Stimulated activated naive CD4-positive, alpha-beta T cell (primary cell): ENCODE results near the gene ERBB4.
"Not testable (repeated sequence)": the region's sequence is repeated elsewhere in the genome, so short reads cannot be mapped to it uniquely, and the experiment has no call there.

Source experiments
- DNase-seq, 6 experiments: peaks; one replicate each; lab custom pipeline; 2025; lab: John Stamatoyannopoulos, UW

Gene ERBB4

DNA sequence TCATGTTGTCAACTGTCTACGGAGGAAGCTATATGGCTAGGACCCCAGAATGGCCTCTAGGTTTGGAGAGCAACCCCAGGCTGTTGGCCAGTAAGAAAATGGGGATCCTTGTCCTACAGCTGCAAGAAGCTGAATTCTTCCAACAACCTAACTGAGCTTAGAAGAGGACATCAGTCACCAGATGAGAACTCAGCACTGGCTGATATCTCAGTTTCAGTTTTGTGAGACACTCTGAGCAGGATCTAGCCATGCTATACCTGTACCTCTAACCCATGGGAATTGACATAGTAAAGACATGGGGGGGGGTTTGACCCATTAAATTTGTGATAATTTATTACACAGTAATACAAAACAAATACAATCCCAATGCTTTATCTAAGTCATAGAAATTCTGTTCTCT is 312.5 kb downstream of the ERBB4 start:
- no peak for DNase-seq

DNA sequence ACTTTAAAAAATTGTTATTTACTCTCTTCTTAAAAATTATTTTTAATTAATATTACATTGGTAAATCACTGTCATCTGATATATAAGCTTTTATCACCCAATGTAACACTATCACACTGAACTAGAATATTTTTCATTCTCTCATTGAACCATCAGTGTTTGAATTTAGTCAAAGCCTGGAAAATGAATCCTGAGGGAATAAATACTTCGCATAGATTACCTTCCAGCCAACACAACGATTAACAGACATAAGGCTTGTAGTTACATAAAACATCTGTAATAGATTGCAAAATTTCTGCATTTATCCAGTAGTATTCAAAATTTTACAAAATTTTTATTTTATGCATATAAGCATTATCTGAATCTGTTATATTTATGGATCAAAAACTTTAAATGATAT is 314.9 kb downstream of the ERBB4 start:
- no peak for DNase-seq

DNA sequence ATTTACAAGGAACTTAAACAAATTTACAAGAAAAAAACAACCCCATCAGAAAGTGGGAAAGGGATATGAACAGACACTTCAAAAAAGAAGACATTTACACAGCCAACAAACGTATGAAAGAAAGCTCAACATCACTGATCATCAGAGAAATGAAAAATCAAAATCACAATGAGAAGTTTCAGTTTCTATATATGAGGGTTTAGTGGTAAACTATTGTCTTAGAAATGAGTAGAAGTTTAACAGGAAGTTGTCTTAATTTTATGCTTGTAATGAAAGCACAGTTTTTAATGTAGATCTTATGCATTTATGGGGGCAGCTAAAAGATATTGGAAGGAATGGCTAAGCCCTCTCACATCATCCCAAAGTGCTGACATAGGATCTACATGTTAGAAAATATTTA is 325.4 kb downstream of the ERBB4 start:
- DNase-seq: no peak

DNA sequence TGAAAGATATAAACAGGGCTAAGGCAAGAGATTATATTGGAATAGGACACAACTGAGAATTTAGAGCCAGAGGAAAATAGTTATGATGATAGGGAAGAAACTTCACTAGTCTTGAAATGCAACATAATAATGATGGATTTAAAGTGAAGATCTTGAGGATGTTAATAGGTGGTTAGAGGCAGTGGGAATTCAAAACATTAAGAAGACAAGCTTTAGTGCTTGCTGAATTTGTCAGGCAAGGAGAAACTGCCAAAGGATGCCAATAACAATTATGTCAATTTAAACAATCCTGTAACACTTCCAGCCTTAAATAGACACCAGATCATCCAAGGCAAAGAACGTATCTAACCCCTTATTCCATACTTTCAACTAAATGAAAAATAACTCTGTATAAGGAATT is 330.1 kb downstream of the ERBB4 start:
- DNase-seq: no peak

DNA sequence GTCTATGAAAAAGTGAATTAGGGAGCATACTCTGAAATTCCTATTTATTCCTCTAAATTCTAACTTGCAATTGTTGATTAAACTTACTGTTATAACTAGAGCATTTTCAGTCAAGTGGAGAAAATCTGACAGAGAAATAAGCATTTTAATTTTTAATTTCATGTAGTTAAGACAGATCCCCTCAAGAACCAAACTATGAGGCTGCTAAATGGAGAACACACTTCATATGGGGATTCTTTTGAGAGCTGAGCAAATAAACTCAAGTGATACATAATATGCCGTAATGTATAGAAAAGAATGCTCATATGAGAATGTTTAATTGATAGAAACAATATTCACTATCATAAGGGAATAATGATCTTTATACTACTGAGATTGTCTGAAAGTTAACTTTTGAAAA is 340.8 kb downstream of the ERBB4 start:
- DNase-seq: no peak

DNA sequence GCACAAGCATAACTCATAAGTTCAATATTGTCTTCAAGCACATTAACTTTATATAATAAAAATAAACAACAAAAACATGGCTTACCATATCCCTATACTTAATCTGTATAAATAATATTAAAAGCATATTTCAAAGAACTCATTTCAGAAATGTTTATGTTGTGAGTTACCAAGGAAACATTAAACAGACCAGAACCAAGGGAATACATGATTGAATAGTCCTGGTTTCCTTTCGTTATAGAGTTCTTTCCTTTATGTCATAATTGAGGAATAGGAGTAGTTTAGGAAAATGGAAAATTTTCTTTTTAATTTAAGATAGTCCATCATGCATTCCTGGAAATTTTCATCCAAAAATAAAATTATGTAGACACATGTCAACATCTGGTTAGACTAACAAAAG is 343.0 kb downstream of the ERBB4 start:
- no peak for DNase-seq

DNA sequence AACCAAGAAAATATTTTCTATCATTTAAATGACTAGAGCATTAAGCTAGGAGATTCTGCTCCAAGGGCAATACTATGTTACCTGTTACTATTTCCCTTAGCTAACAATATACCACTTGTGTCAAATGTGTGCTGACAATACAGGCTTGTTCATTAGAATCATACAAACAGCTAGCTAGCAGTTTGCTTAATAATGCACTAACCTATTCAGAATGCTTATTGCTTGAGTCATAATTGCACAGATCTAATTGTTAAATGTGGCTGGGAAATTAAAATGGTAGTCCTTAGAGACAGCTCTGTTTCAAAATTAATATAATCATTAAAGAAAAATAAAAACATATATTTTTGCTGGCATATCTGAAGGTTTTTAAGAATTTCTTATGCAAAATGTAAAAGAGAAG is 344.2 kb downstream of the ERBB4 start:
- DNase-seq: no peak

DNA sequence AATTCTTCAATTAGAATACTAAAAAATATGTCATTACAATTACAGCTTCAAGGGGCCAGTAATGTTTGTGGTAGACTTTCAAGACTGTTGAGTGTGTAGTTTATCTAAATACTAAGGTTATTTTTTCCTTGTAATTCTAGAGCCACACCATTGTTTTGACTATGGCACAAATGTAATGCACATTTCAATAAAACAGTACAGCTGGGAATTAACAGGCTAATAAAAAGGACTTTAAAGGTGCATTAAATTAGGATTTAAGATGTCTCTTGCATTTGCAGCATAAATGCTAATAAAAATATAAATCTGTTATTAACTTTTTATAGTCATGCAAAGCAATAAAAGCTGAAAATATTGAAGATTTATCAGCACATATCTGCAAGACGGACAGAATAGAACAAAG is 344.8 kb downstream of the ERBB4 start:
- DNase-seq: no peak

DNA sequence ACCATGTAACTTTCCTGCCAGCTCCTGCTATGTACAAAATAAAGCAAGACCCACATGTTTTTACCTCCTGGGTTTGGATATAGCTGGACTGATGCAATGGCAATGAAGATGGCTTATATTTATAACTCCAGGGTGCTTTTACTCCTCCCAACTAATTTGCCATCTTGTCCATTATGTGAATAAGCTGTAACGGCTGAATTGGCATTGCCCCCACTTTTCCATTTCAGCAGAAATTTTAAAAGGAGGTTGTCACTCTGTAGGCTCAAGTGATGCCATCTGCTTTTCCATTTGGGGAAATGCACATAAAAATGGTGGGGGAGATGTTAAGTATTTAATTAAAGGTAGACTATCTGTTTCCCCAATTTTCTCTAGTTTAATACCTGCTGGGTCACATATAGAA is 345.5 kb downstream of the ERBB4 start:
- DNase-seq: no peak

DNA sequence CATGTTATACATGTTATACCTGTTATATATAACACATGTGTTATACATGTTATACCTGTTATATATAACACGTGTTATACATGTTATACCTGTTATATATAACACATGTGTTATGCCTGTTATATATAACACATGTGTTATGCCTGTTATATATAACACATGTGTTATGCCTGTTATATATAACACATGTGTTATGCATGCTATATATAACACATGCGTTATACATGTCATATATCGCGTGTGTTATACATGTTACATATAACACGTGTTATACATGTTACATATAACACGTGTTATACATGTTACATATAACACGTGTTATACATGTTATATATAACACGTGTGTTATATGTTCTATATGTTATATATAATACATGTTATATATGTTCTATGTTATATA is 347.2 kb downstream of the ERBB4 start:
- not testable (repeated sequence) for DNase-seq

DNA sequence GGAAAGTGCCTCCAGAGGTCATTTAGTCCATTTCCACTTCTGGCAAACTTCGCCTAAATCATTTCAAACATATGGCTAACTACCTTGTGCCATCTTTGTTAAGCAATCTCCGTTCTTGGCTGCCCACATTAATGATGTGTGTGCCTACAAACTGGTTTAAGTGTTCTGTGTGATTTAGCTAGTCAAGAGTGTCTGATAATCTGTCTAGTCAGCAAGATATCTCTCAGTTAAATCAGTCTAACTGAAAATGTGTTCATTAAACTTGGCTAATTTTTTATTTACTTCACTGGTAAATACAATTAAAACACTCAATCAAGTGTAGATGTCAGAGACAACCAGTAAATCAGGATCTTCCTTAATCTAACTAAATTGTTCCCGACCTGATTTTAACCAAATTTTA is 352.4 kb downstream of the ERBB4 start:
- no peak for DNase-seq

DNA sequence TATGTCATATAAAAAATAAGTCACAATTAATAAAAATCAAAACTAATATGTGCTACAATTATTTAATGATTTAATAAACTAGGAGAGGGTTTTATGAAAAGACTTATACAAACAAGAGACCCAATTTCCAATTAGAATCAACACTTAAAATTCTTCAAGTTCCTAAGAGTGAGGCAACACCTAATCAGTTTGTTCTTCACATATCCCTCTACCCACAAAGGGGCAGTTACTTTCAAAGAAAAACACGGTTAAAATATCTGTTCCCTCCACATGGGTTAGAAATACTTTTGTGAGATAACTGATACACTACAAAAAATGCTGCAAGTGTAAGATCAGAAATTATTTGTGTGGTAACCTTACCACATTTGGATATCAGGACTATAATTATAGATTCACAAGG is 357.0 kb downstream of the ERBB4 start:
- DNase-seq: no peak

DNA sequence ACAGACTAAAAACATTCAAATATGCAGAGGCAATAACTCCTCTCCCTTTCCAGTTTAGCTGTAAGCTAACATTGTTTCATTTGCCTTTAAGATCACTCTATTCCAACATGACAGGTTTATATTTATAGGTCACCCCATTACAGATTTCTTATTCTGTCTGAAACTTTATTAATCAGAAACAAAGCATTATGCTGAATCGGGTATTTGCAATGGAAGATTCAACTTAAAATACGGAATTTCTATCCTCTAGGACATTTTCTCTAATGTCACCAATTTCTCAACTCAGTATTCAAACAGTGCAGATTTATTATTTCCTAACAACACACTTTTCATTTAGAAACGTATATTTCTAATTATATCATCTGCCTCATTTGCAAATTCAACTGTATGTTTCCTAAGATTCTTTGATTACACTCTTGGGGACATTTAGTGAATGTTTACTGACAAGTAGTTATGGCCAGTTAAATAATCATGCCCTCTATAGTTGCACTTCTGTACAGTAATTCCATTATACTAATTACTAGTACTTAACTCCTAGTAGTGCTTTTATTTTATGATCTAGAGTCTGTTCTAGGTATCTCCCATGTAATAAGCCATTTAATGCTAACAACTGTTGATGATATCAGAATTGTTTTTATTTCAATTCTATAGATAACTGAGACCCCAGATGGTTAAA is 358.1 kb downstream of the ERBB4 start:
- DNase-seq: no peak

DNA sequence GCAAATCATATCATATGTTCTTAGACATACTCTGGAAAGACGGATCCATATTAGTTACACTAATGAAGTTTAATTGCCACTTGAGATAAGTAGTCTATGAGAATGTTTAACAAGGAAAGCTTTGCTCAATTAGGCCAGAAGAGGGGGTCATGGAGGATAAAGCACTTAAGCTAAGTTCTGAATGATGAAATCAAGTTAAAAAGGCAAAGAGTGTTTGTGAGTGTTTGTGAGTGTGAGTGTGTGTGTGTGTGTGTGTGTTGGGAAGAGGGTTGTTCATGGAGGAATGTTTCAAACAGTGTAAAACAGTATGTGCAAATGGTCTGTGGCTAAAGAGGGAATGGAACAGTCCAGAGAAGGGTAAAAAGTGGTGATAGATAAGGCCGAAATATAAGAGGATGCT is 360.9 kb downstream of the ERBB4 start:
- DNase-seq: no peak

DNA sequence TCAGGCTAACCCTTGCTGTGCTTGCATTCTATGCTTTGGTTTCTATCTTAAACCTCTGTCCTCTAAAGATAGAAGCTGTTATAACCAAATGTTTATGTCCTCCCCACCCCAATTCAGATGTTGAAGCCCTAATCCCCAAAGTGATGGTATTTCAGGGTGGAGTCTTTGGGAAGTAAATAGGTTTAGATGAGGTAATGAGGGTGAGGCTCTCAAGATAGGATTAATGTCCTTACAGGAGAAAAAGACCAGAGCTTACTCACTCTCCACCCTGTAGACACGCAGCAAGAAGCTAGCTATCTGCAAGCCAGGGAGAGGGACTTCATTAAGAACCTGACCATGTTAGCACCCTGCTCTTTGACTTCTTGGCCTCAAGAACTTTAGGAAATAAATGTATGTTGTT is 362.5 kb downstream of the ERBB4 start:
- no peak for DNase-seq

DNA sequence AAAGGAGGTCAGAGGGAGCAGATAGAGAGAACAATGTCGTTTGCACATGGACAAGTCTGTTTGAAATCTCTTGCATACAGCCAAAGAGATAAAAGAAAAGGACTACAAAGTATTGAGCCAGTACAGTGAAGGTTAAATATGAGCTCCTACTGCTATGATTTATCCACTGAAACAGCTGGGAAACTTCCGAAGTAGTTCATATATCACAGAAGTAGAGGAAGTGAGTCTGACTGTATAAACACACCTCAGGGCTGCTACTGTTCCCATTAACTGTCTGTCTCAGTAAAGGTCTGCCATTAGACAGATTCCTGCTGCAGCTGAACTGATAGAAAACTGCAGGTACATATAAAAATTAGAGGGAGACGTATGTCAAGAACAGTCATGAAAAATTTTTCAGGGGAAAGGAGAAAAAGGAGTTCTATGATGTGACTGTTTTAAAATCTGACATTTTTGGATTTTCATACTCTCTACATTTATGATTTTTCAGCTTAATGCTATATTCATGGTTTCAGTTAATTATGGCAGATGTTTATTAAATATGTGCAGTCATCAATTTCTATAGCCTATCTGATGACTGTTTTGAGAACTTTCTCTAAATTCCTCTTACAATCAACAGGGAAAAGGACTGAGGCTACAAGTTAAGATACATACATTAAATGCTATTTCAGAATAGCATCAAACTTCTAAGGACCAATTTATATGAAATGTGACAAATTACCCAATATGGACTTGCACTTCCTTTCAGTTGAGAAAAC is 364.7 kb downstream of the ERBB4 start:
- DNase-seq: no peak

DNA sequence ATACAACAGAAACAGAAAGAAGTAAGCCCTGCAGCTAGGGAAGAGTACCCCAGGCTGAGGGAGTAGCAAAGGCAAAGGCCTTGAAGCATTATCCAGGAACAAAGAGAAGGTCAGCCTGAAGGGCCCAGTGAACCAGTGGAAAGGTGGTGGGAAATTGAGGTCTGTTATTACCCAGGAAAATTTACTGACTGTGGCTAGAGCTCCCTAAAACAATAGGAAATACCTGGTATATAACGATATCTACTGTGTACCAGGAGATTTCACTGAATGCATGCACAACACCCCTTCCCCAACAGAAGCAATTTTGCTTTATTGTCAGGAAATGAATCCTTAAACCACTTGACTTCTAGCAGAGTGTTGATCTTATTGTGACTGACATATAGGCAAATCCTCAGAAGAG is 365.3 kb downstream of the ERBB4 start:
- DNase-seq: no peak

DNA sequence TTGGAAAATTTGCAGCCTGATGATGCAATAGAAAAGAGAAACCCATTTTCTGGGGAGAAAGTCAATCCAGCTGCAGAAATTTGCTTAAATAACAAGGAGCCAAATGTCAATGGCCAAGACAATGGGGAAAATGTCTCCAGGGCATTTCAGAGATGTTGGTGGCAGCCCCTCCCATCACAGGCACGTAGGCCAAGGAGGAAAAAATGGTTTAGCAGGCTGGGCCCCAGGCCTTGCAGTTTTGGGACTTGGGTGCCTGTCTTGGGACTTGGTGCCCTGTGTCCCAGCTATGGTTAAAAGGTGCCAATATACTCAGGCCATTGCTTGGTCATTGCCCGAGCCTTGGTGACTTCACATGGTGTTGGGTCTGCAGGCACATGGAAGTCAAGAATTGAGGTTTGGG is 368.2 kb downstream of the ERBB4 start:
- DNase-seq: no peak

DNA sequence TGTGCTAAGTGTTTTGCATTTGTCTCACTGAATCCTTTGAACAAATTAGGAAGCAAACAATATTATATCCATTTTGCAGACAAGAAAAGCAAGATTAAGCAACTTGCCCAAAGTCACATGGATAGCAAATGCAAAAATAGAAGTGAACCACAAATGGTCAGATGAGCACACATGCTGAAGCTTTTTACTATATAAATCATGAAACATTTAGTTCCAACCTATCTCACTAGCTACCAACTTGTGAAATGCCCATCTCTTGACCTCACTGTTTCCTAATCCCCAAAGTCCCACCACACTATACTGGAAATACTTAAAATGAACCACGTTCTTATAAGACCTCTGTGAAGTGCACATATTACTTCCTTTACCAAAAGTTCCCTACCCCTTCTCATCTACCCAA is 380.5 kb downstream of the ERBB4 start:
- DNase-seq: no peak

DNA sequence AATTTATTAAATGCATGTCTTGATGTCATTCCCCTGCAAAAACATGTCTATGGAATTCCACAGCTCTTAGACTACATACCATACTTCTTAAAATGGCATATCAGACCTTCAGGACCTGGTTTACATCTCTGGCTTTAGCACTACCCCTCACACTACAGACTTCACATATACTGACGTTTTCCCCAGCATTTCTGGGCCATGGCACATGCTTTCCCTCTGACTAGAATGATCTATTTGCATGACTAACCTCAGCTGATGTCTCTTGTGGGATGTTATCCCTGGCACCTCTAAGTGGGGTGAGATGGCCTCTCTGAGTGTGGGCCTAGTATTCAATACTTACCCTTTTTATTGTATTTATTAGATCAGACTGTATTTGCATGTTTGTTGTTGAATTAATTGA is 381.6 kb downstream of the ERBB4 start:
- no peak for DNase-seq

DNA sequence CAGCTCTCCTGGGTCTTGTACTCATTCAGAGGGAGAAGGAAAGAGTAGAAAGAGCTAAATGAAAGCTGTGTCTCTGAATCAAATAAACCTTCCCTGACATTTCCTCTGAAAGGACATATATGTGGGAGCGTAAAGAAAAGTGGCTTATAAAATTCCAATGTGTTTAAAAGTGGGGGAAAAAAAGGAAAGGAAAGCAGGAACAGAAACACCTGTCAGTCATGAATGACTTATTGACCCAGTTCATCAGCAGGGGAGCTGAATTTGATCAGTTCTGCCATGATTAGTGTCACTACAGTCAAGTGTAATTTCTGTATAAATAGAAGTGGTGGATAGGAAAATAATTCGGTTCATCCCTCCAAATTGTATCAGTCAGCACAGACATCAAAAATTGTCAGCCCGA is 382.5 kb downstream of the ERBB4 start:
- DNase-seq: no peak

DNA sequence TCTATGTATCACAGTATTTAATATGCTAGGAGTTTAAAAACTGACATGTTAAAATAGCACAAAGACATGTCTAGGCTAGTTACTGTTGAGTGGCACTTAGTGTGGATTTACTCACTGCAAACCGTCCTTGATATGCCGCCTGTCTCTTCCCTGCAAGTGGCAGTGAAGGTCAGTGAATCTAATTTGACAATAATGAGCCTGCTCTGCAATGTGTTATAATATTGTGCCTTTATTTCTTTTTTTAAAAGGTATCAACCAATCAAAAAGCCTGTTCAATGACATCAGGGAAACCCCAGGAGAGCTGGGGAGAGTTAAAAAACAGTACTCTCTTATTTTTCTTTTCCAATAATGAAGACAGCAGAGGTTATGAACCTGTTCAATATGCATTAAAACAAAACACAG is 384.1 kb downstream of the ERBB4 start:
- DNase-seq: no peak

DNA sequence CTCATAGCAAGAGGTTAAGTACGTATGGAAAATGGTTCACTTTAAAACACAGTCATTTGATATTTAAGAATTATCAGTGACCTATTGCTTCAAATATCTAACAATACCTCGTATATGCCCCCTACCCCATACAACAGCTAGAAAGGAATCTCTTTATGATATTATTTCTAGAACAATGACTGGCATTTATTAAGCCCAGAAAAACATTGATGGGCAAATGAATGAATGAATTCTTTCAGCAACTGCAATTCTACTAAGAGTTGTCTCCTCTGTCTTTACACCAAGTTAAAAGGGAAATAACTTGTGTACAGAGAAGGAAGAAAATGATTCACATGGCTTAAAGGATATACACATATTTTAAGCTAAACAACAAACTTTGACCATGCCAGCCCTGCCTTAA is 384.7 kb downstream of the ERBB4 start:
- DNase-seq: no peak

DNA sequence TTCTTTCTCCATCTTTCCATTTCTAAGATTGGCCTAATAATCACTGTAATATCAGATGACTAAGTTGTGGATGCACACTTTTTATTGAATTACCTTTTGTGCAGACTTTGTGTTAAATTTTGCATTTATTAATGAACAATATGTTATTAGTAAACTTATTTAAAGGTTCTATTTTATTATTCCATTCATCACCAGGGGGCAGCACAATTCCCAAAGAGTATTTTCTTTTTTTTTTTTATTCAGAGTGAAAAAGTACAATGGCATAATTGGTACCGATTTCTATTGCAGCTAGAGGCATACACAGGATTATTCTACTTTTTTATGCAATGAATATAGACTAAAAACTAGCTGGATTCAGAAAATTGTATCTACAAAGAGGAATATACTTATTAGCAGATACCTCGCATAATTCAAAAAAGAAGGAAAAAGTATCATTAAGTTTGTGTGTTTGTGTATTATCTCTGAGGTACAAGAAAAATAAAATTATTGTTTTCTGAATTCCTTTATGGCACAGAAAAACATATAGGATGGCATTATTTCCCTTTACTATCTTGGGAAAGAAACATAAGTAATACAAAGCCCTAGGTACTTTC is 390.6 kb downstream of the ERBB4 start:
- DNase-seq: no peak
